GM12878 (cell line): ENCODE data around the gene AMN1. TPM values are rescaled to one million over a fixed set of nuclear protein-coding genes. Genes with fewer than 3 reads are reported as not detected.
A peak's percentile ranks its signal among the peaks of the same experiment; 100 is the strongest.

ENCODE experiments used
- CEBPZ ChIP-seq: fragments of 150-350 bp; IDR thresholded peaks from 2 replicates; pipeline ENCODE4 v1.6.1; 2016; ENCODE audit warnings: low read depth, low read length
- EZH2 ChIP-seq: IDR thresholded peaks from 2 replicates; pipeline ENCODE4 v1.6.1; 2012; ENCODE audit warnings: low read depth, mild to moderate bottlenecking, control low read depth, inconsistent platforms, low read length, borderline replicate concordance; ENCODE audit not compliant: control insufficient read depth
- FOXK2 ChIP-seq: fragments of 450-650 bp; IDR thresholded peaks from 2 replicates; pipeline ENCODE4 v1.6.1; 2017; ENCODE audit warnings: mild to moderate bottlenecking, moderate library complexity
- KAT2A ChIP-seq: conservative IDR thresholded peaks from 2 replicates; pipeline ENCODE4 v1.6.1; 2011; ENCODE audit warnings: low read depth, low read length; ENCODE audit not compliant: control insufficient read depth
- NFYB ChIP-seq: IDR thresholded peaks from 2 replicates; pipeline ENCODE4 v1.6.1; 2011; ENCODE audit warnings: low read depth, mild to moderate bottlenecking, low read length, improper control_type of control experiment, moderate library complexity; ENCODE audit not compliant: insufficient read depth
- NKRF ChIP-seq: fragments of 450-650 bp; conservative IDR thresholded peaks from 2 replicates; pipeline ENCODE4 v1.6.1; 2017; ENCODE audit warnings: mild to moderate bottlenecking, moderate library complexity
- POLR2AphosphoS5 ChIP-seq: IDR thresholded peaks from 2 replicates; pipeline ENCODE4 v1.6.1; 2011; ENCODE audit warnings: mild to moderate bottlenecking, low read length, inconsistent platforms
- RUNX3 ChIP-seq: IDR thresholded peaks from 2 replicates; pipeline ENCODE4 v1.6.1; 2012; ENCODE audit warnings: low read length, inconsistent platforms
- SPI1 ChIP-seq: IDR thresholded peaks from 2 replicates; pipeline ENCODE4 v1.6.1; 2011; ENCODE audit warnings: low read depth, mild to moderate bottlenecking, low read length, moderate library complexity, borderline replicate concordance; ENCODE audit not compliant: insufficient read depth
- SRF ChIP-seq, 2 experiments: IDR thresholded peaks; 2 replicates each; pipeline ENCODE4 v1.6.1; 2011; ENCODE audit warnings: low read depth in 2 of 2, low read length in 2 of 2, mild to moderate bottlenecking in 1 of 2, moderate library complexity in 1 of 2
- TAF1 ChIP-seq: IDR thresholded peaks from 2 replicates; pipeline ENCODE4 v1.6.1; 2011; ENCODE audit warnings: mild to moderate bottlenecking, low read depth, low read length, borderline replicate concordance
- YY1 ChIP-seq: IDR thresholded peaks from 2 replicates; pipeline ENCODE4 v1.6.1; 2011; ENCODE audit warnings: low read depth, mild to moderate bottlenecking, low read length
- ZBTB40 ChIP-seq: fragments of 450-650 bp; IDR thresholded peaks from 2 replicates; pipeline ENCODE4 v1.6.1; 2016; ENCODE audit warnings: mild to moderate bottlenecking, moderate library complexity, borderline replicate concordance
- ZNF687 ChIP-seq: fragments of 450-650 bp; IDR thresholded peaks from 2 replicates; pipeline ENCODE4 v1.6.1; 2017; ENCODE audit warnings: mild to moderate bottlenecking, moderate library complexity
- polyA plus RNA-seq, 11 experiments: library from polyadenylated mRNA; depleted of rRNA in 4 of 11; unstranded in 6 of 11; stranded (reverse) in 5 of 11; fragments of >200 nt; fragmentation: Nextera tagmentation in 4 of 11; fragmentation: Illumina TruSeq in 1 of 11; extraction: Ambion mirVana in 4 of 11; extraction: Trizol in 1 of 11; gene quantifications; 1 replicate in 1 of 11; 2 replicates in 10 of 11; pipeline versions ENCODE4 v1.2.1 to v1.2.3, GENCODE V29; 2011 to 2016; ENCODE audit warnings: inconsistent platforms in 2 of 11, missing spikeins in 2 of 11, low read depth in 1 of 11
- total RNA-seq, 4 experiments: library from RNA; depleted of rRNA in 3 of 4; stranded (reverse); fragments of >200 nt in 3 of 4; fragmentation: Illumina TruSeq in 1 of 4; extraction: Trizol in 1 of 4; gene quantifications; 2 replicates each; pipeline versions ENCODE4 v1.2.1 to v1.2.3, GENCODE V29; 2013 to 2021

Gene AMN1
- total and polyA plus RNA-seq, 10 of the 15 experiments (the other 5 are each of a cell fraction or from before 2014, with no cell fraction given): 5.4 to 19.3 (median 9.3) TPM

- no peak for TF ChIP-seq CEBPZ
- TF ChIP-seq KAT2A: no peak
- TF ChIP-seq ZBTB40: peak; percentile 46; the same call in 1 of the 2 replicates
- no peak for TF ChIP-seq RUNX3
- no peak for TF ChIP-seq SPI1
- TF ChIP-seq SRF (IDR thresholded peaks at IDR 0.05; ENCODE audit: low read depth in 2 of 2, low read length in 2 of 2): 0 out of 4 replicates have a peak, but pooled peaks of 1 of the 2 experiments have one; percentile 30
- TF ChIP-seq NKRF: peak; percentile 40; the same call in 1 of the 2 replicates
- TF ChIP-seq YY1: peak; percentile 54
- peak; percentile 53; the same call in 1 of the 2 replicates for TF ChIP-seq NFYB
- peak; percentile 71 for TF ChIP-seq POLR2AphosphoS5
- TF ChIP-seq EZH2: no peak
- no peak for TF ChIP-seq FOXK2
- TF ChIP-seq TAF1: 0 out of 2 replicates have a peak, but pooled peaks have one; percentile 4
- TF ChIP-seq ZNF687: no peak; the same call in 1 of the 2 replicates
These were observed 69.5 kb downstream of the AMN1 start, which contains the start of gene ETFBKMT (continued) for GRCh38 chr12:31659087-31659942.
